Kidney (tissue), 14 donors: Measurements from ENCODE around the gene TRPC4. TPM values are rescaled to one million over a fixed set of nuclear protein-coding genes. Genes with fewer than 3 reads are reported as not detected.

Experiments
- DNase-seq, 5 donors: peaks; one replicate each; pipeline ENCODE4 v3.0.0-alpha.2; 2013 to 2020
- FAIRE-seq: peaks from 2 replicates; lab custom pipeline; 2012; peaks lifted over from hg19 to GRCh38; lab: Jason Lieb, UNC
- H3K27ac ChIP-seq, 2 donors: one replicate each; pipeline ENCODE4 v1.7.0; 2013; ENCODE audit warnings: low read depth in 2 of 2, low read length in 2 of 2, inconsistent platforms in 1 of 2
- H3K27me3 ChIP-seq: one replicate; pipeline ENCODE4 v1.7.1; 2013; ENCODE audit warnings: low read length, inconsistent platforms; ENCODE audit not compliant: control insufficient read depth, insufficient read depth
- H3K36me3 ChIP-seq, 3 donors: one replicate each; pipeline versions ENCODE4 v1.7.0 to v1.7.1; 2013; ENCODE audit warnings: low read length in 3 of 3, control low read depth in 1 of 3, inconsistent platforms in 1 of 3; ENCODE audit not compliant: insufficient read depth in 3 of 3, control insufficient read depth in 2 of 3
- H3K4me1 ChIP-seq, 3 donors: one replicate each; pipeline versions ENCODE4 v1.7.0 to v1.7.1; 2013; ENCODE audit warnings: low read length in 3 of 3, inconsistent platforms in 1 of 3, low read depth in 1 of 3; ENCODE audit not compliant: control insufficient read depth in 2 of 3, insufficient read depth in 2 of 3
- H3K4me3 ChIP-seq, 3 donors: one replicate each; pipeline versions ENCODE4 v1.7.0 to v1.8.1; 2013; ENCODE audit warnings: low read length in 3 of 3, control low read depth in 1 of 3, inconsistent platforms in 1 of 3
- H3K9ac ChIP-seq, 3 donors: one replicate each; pipeline versions ENCODE4 v1.7.0 to v1.7.1; 2013; ENCODE audit warnings: low read length in 3 of 3, control low read depth in 1 of 3, inconsistent platforms in 1 of 3
- H3K9me3 ChIP-seq, 3 donors: one replicate each; pipeline versions ENCODE4 v1.7.0 to v1.7.1; 2013; ENCODE audit warnings: low read length in 3 of 3, control low read depth in 1 of 3, inconsistent platforms in 1 of 3; ENCODE audit not compliant: control insufficient read depth in 2 of 3, insufficient read depth in 1 of 3
- CTCF ChIP-seq: IDR thresholded peaks from 3 replicates; pipeline ENCODE4 v1.5.1; 2012; ENCODE audit warnings: mild to moderate bottlenecking, moderate library complexity, borderline replicate concordance; ENCODE audit not compliant: insufficient read depth; ENCODE audit errors: extremely low read depth
- intact Hi-C: fragments of 100-400 bp; cut with DNase I; formaldehyde crosslinking; loops from one replicate; pipeline ENCODE4 v1.11.1; 2022
- polyA plus RNA-seq: library from polyadenylated mRNA; stranded (reverse); fragments of 350-450 nt; fragmentation: Illumina TruSeq; extraction: RNeasy Lipid Tissue Mini Kit (QIAGEN cat#74804); gene quantifications from one replicate; pipeline ENCODE4 v1.2.3, GENCODE V29; 2014; ENCODE audit warnings: low read depth, low replicate concordance; ENCODE audit not compliant: insufficient read depth
- total RNA-seq: library from RNA; stranded (reverse); fragmentation: NEBNext Ultra II Directional; extraction: Animal tissue kit (Norgen Biotek cat#: 25700); gene quantifications from one replicate; pipeline ENCODE4 v1.2.1, GENCODE V29; 2021
- donor health status: control.
- donor health status: control.
- donor health status: control.
- donor health status: control.
- donor health status: control.
- donor health status: DM: yes; HTN: yes; CAD: no.
- donor health status: Normal renal cell carcinoma (clear cell type).

TRPC4 gene
- total and polyA plus RNA-seq, 2 donors from 2014 or later, result 0.62 to 2.9 TPM

- Histone ChIP-seq H3K9ac (no peak overlapping the region), H3K27me3 (no peaks in the 10 kb centered on the region), H3K36me3 (no peaks in the 10 kb centered on the region), H3K9me3 (no peaks in the 10 kb centered on the region), H3K4me1 (no peaks in the 10 kb centered on the region), H3K27ac (no peak overlapping the region), H3K4me3 (no peak overlapping the region)
- FAIRE-seq, result no peak
- DNase-seq, result no peak
- TF ChIP-seq CTCF, result no peak
- intact Hi-C loops, result no loop called here
These were observed 255.9 kb downstream of the TRPC4 start for GRCh38 chr13:37613638-37614037.

DNA sequence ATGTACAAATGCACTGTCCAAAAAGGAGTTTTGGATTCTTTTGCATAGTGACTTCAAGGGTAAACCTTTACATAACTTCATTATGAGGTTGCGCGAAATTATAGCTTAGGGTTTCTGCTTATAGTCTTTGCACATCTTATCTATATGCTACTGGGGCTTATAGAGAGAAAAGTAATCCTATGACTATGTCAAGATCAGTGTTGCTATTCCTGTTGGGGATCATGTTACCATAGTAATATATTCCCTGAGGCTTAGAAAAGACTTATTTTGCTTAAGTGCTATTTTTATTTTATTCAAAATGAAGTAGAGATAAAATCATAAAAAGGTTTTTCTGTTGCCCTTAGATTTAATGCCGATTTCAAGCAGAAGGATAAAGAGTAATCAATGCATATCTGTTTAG lies 256.3 kb downstream of the TRPC4 start:
- Histone ChIP-seq H3K4me3 (no peak overlapping the region), H3K4me1 (no peaks in the 10 kb centered on the region), H3K9ac (no peak overlapping the region), H3K27ac (no peak overlapping the region), H3K27me3 (no peaks in the 10 kb centered on the region), H3K9me3 (no peaks in the 10 kb centered on the region), H3K36me3 (no peaks in the 10 kb centered on the region)
- FAIRE-seq (no peak), DNase-seq (no peak)
- TF ChIP-seq CTCF, result no peak
- intact Hi-C loops, result no loop called here

- Histone ChIP-seq H3K4me3 (no peak overlapping the region), H3K4me1 (no peaks in the 10 kb centered on the region), H3K36me3 (no peaks in the 10 kb centered on the region), H3K9me3 (no peaks in the 10 kb centered on the region), H3K27ac (no peak overlapping the region), H3K27me3 (no peaks in the 10 kb centered on the region), H3K9ac (no peak overlapping the region)
- FAIRE-seq (no peak), DNase-seq (no peak)
- intact Hi-C loops, result no loop called here
- TF ChIP-seq CTCF, result no peak
These were observed 260.7 kb downstream of the TRPC4 start for GRCh38 chr13:37608750-37609339.
